Fibroblast of lung (primary cell): Measurements from ENCODE around the gene GBP2. TPM values are rescaled to one million over a fixed set of nuclear protein-coding genes. Genes with fewer than 3 reads are reported as not detected.
A peak's percentile ranks its signal among the peaks of the same experiment; 100 is the strongest.
"Not testable (repeated sequence)": the region's sequence is repeated elsewhere in the genome, so short reads cannot be mapped to it uniquely, and the experiment has no call there.

Source experiments
- DNase-seq, 2 donors: peaks; one replicate each; pipeline versions ENCODE4 v3.0.0 to v3.0.0-alpha.2; 2010; ENCODE audit warnings: low read depth in 2 of 2
- H2AFZ ChIP-seq: 2 replicates; pipeline ENCODE4 v1.5.1; 2012; ENCODE audit warnings: low read length, control low read depth, inconsistent platforms
- H3K27ac ChIP-seq: 2 replicates; pipeline ENCODE4 v1.5.1; 2011; ENCODE audit warnings: low read length, control low read depth; ENCODE audit not compliant: insufficient read depth
- H3K27me3 ChIP-seq: 2 replicates; pipeline ENCODE4 v1.5.1; 2011; ENCODE audit warnings: mild to moderate bottlenecking, low read length; ENCODE audit not compliant: control insufficient read depth, insufficient read depth
- H3K36me3 ChIP-seq: 2 replicates; pipeline ENCODE4 v1.5.1; 2011; ENCODE audit warnings: low read length; ENCODE audit not compliant: control insufficient read depth, insufficient read depth
- H3K4me1 ChIP-seq: 2 replicates; pipeline ENCODE4 v1.5.1; 2011; ENCODE audit warnings: low read length; ENCODE audit not compliant: control insufficient read depth, insufficient read depth; ENCODE audit errors: extremely low read depth
- H3K4me2 ChIP-seq: 2 replicates; pipeline ENCODE4 v1.5.1; 2011; ENCODE audit warnings: low read length, control low read depth; ENCODE audit not compliant: insufficient read depth; ENCODE audit errors: extremely low read depth
- H3K4me3 ChIP-seq, 4 experiments: fragments of 200-600 bp in 1 of 4; sonication (generic) in 1 of 4; replicated peaks in 1 of 4; 2 replicates each; pipeline ENCODE4 v1.5.1; 2011 to 2016; ENCODE audit warnings: low read length in 4 of 4, low read depth in 3 of 4, mild to moderate bottlenecking in 3 of 4, control low read depth in 2 of 4, inconsistent platforms in 1 of 4, mixed read lengths in 1 of 4; ENCODE audit not compliant: insufficient read depth in 1 of 4; ENCODE audit errors: control extremely low read depth in 1 of 4
- H3K79me2 ChIP-seq: 2 replicates; pipeline ENCODE4 v1.5.1; 2012; ENCODE audit warnings: mild to moderate bottlenecking, low read length, inconsistent platforms; ENCODE audit not compliant: control insufficient read depth, insufficient read depth
- H3K9ac ChIP-seq: 2 replicates; pipeline ENCODE4 v1.5.1; 2011; ENCODE audit warnings: mild to moderate bottlenecking, low read length, control low read depth; ENCODE audit not compliant: insufficient read depth
- H3K9me3 ChIP-seq: 2 replicates; pipeline ENCODE4 v1.5.1; 2012; ENCODE audit warnings: low read depth, low read length; ENCODE audit not compliant: control insufficient read depth, insufficient read depth
- H4K20me1 ChIP-seq: 2 replicates; pipeline ENCODE4 v1.5.1; 2011; ENCODE audit warnings: low read length; ENCODE audit not compliant: control insufficient read depth, insufficient read depth; ENCODE audit errors: extremely low read depth
- EZH2 ChIP-seq: IDR thresholded peaks from 2 replicates; pipeline ENCODE4 v1.5.1; 2012; ENCODE audit warnings: low read length, control low read depth, mild to moderate bottlenecking; ENCODE audit errors: missing control alignments
- polyA plus RNA-seq, 2 donors: library from polyadenylated mRNA; depleted of rRNA in 1 of 2; stranded (reverse) in 1 of 2; unstranded in 1 of 2; fragments of >200 nt; gene quantifications; 2 replicates each; pipeline ENCODE4 v1.2.1, GENCODE V29; 2011 to 2012; ENCODE audit warnings: missing spikeins in 1 of 2
- total RNA-seq: library from RNA; depleted of rRNA; stranded (reverse); fragments of >200 nt; gene quantifications from 2 replicates; pipeline ENCODE4 v1.2.1, GENCODE V29; 2014
- TF ChIP-seq, protein P1 (sequence below), 2 donors: IDR thresholded peaks in 1 of 2; conservative IDR thresholded peaks in 1 of 2; 1 replicate in 1 of 2; 2 replicates in 1 of 2; pipeline ENCODE4 v1.5.1; 2011 to 2012; ENCODE audit warnings: low read length in 2 of 2, control low read depth in 1 of 2, inconsistent platforms in 1 of 2, low read depth in 1 of 2, mild to moderate bottlenecking in 1 of 2

The GBP2 gene
- total and polyA plus RNA-seq, 2 donors (not counting 1 experiment from before 2014, with no cell fraction given) = 50.6 to 70.7 TPM

DNA sequence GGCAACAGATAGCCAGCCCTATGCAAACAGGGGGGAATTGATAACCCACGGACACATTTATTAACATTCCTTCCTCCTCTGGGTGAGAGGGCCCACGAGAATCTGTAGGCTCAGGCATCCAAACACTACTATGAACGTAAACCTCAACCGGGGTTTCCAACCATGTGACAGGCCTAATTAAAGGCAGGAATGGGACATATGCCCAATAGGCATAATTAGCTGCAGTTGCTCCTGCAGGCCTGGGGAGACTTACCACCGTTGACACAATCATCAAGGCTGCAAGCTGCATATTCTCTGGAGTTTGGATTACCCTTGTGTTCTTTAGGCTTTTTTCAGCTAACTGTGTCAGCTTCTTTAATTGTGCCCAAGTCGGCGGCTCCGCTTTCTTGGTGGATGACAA, 38.7 kb downstream of the GBP2 start:
- H3K27me3 ChIP-seq = no peaks in the 10 kb centered on the region
- no peaks in the 10 kb centered on the region for H3K4me1 ChIP-seq
- no peaks in the 10 kb centered on the region for H3K36me3 ChIP-seq
- no peak overlapping the region for H2AFZ ChIP-seq
- H3K9me3 ChIP-seq = no peaks in the 10 kb centered on the region
- no peak overlapping the region for H3K9ac ChIP-seq
- H3K79me2 ChIP-seq = no peaks in the 10 kb centered on the region
- DNase-seq = no peak
- TF ChIP-seq, protein P1, sequence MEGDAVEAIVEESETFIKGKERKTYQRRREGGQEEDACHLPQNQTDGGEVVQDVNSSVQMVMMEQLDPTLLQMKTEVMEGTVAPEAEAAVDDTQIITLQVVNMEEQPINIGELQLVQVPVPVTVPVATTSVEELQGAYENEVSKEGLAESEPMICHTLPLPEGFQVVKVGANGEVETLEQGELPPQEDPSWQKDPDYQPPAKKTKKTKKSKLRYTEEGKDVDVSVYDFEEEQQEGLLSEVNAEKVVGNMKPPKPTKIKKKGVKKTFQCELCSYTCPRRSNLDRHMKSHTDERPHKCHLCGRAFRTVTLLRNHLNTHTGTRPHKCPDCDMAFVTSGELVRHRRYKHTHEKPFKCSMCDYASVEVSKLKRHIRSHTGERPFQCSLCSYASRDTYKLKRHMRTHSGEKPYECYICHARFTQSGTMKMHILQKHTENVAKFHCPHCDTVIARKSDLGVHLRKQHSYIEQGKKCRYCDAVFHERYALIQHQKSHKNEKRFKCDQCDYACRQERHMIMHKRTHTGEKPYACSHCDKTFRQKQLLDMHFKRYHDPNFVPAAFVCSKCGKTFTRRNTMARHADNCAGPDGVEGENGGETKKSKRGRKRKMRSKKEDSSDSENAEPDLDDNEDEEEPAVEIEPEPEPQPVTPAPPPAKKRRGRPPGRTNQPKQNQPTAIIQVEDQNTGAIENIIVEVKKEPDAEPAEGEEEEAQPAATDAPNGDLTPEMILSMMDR (conservative IDR thresholded peaks at IDR 0.05 in 1 of 2, IDR thresholded peaks at IDR 0.05 in 1 of 2; ENCODE audit: low read depth in 1 of 2, low read length in 2 of 2) = no peak
- TF ChIP-seq EZH2 = no peak
- no peak overlapping the region for H3K4me2 ChIP-seq
- H3K4me3 ChIP-seq = no peak overlapping the region
- H4K20me1 ChIP-seq = no peaks in the 10 kb centered on the region
- no peak overlapping the region for H3K27ac ChIP-seq

DNA sequence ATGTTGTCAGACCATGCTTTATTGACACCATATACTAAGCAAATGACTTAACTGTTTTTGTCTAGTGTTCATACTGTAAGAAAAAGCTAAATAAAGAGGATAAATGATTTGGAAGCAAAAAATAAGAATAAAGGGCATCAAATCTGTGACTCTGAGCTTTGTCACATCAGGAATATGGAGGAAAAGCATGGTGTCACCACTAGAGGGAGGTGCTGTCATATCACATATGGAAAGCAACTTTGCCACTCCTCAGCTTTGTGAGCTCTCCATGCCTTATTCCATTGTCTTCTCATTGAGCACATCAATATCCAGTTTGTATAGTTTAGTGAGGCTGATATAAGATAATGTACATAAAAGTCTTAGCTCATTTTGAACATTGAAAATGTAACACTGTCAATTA, 40.1 kb downstream of the GBP2 start:
- Histone ChIP-seq H3K9me3 (no peaks in the 10 kb centered on the region), H4K20me1 (no peaks in the 10 kb centered on the region), H3K36me3 (no peaks in the 10 kb centered on the region), H3K4me3 (no peak overlapping the region), H3K27ac (no peak overlapping the region), H3K27me3 (no peaks in the 10 kb centered on the region), H3K9ac (no peak overlapping the region), H2AFZ (no peak overlapping the region), H3K4me2 (no peak overlapping the region), H3K4me1 (no peaks in the 10 kb centered on the region), H3K79me2 (no peaks in the 10 kb centered on the region)
- DNase-seq = peak; percentile 12 to 74
- TF ChIP-seq, protein P1 (conservative IDR thresholded peaks at IDR 0.05 in 1 of 2, IDR thresholded peaks at IDR 0.05 in 1 of 2; ENCODE audit: low read depth in 1 of 2, low read length in 2 of 2) = peak; percentile 56 to 84
- TF ChIP-seq EZH2 = no peak

DNA sequence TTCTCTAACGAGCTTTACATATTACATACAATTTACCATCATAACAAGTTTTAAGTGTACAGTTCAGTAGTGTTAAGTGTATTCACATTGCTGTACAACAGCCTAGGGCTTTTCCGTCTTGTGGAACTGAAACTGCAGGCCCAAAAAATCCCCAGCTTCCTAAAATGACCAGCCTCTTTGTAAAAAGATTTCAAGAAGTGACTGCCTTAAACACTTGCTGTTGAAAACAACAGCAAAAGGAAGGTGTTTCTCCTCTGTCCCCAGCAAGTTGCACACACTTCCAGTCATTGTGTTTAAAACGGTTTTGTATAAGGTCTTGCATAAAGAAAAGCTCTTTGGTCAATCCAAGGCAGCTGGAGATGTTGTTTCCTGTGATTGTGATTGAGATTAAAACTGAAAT, 44.9 kb downstream of the GBP2 start:
- Histone ChIP-seq H3K4me2 (no peak overlapping the region), H3K27ac (no peak overlapping the region), H3K4me1 (no peaks in the 10 kb centered on the region), H3K79me2 (no peaks in the 10 kb centered on the region), H3K9ac (no peak overlapping the region), H4K20me1 (no peaks in the 10 kb centered on the region), H3K4me3 (no peak overlapping the region), H3K27me3 (no peaks in the 10 kb centered on the region), H3K36me3 (no peaks in the 10 kb centered on the region), H2AFZ (no peak overlapping the region), H3K9me3 (no peaks in the 10 kb centered on the region)
- no peak for DNase-seq
- no peak for TF ChIP-seq EZH2
- TF ChIP-seq, protein P1 (conservative IDR thresholded peaks at IDR 0.05 in 1 of 2, IDR thresholded peaks at IDR 0.05 in 1 of 2; ENCODE audit: low read depth in 1 of 2, low read length in 2 of 2) = no peak

DNA sequence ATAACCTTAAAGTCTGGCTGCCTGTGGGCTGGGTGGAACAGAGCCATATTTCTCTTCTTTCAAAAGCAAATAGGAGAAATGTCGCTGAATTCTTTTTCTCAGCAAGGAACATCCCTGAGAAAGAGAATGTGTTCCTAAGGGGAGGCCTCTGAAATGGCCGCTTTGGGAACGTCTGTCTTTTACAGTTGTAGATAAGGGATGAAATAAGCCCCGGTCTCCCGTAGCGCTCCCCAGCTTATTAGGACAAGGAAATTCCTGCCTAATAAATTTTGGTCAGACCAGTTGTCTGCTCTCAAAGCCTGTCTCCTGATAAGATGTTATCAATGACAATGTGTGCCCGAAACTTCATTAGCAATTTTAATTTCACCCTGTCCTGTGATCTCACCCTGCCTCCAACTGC, 45.8 kb downstream of the GBP2 start:
- not testable (repeated sequence) for H3K36me3 ChIP-seq, H3K4me3 ChIP-seq, DNase-seq, H3K4me2 ChIP-seq, H3K27ac ChIP-seq, H2AFZ ChIP-seq, H3K9me3 ChIP-seq, H3K9ac ChIP-seq, H3K4me1 ChIP-seq, H4K20me1 ChIP-seq, H3K79me2 ChIP-seq, H3K27me3 ChIP-seq

DNA sequence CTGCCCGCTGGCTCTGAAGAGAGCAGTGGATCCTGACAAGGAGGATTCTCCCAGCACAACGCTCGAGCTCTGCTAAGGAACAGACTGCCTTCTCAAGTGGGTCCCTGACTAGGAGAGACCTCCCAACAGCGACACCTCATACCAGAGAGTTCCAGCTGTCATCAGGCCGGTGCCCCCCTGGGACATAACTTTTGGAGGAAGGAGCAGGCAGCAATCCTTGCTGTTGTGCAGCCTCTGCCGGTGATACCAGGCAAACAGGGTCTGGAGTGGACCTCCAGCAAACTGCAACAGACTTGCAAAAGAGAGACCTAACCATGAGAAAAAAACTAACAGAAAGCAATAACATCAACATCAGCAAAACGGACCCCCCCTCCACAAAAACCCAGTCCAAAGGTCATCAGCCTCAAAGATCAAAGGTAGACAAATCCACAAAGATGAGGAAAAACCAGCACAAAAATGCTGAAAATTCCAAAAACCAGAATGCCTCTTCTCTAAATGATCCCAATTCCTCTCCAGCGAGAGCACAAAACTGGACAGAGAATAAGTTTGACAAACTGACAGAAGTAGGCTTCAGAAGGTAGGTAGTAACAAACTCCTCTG, 53.3 kb downstream of the GBP2 start:
- H2AFZ ChIP-seq, H3K36me3 ChIP-seq, H3K4me1 ChIP-seq, H3K9me3 ChIP-seq, H3K27ac ChIP-seq, DNase-seq, H4K20me1 ChIP-seq, H3K4me3 ChIP-seq, H3K9ac ChIP-seq, H3K79me2 ChIP-seq, H3K4me2 ChIP-seq, H3K27me3 ChIP-seq: not testable (repeated sequence)
